Suprapubic skin (tissue), 4 donors: ENCODE measurements around the gene CSAG1. TPM values are rescaled to one million over a fixed set of nuclear protein-coding genes. Genes with fewer than 3 reads are reported as not detected.
A peak's percentile ranks its signal among the peaks of the same experiment; 100 is the strongest.
"Not testable (repeated sequence)": the region's sequence is repeated elsewhere in the genome, so short reads cannot be mapped to it uniquely, and the experiment has no call there.

Source experiments
- DNase-seq, 2 donors: peaks; one replicate each; pipeline ENCODE4 v3.0.0-alpha.2; 2019; ENCODE audit warnings: low spot score in 2 of 2
- H3K27ac ChIP-seq: fragments of 200-600 bp; sonication (generic); one replicate; pipeline ENCODE4 v1.5.1; 2019
- H3K27me3 ChIP-seq: fragments of 200-600 bp; sonication (generic); one replicate; pipeline ENCODE4 v1.5.1; 2019
- H3K36me3 ChIP-seq: fragments of 200-600 bp; sonication (generic); one replicate; pipeline ENCODE4 v1.5.1; 2019
- H3K4me1 ChIP-seq: fragments of 200-600 bp; sonication (generic); one replicate; pipeline ENCODE4 v1.5.1; 2019
- H3K4me3 ChIP-seq: fragments of 200-600 bp; sonication (generic); one replicate; pipeline ENCODE4 v1.5.1; 2019; ENCODE audit warnings: mild to moderate bottlenecking
- H3K9me3 ChIP-seq: fragments of 200-600 bp; sonication (generic); one replicate; pipeline ENCODE4 v1.5.1; 2019
- CTCF ChIP-seq, 2 donors: fragments of 200-600 bp in 1 of 2; fragments of 450-650 bp in 1 of 2; sonication (generic) in 1 of 2; IDR thresholded peaks; one replicate each; pipeline ENCODE4 v1.5.1; 2016 to 2019; ENCODE audit warnings: antibody characterized with exemption in 2 of 2, mild to moderate bottlenecking in 1 of 2, moderate library complexity in 1 of 2
- EP300 ChIP-seq: sonication (generic); formaldehyde crosslinking; IDR thresholded peaks from one replicate; pipeline ENCODE4 v1.6.1; 2017; ENCODE audit warnings: antibody characterized with exemption
- POLR2A ChIP-seq, 2 donors: fragments of 450-650 bp; IDR thresholded peaks; one replicate each; pipeline ENCODE4 v1.6.1; 2017; ENCODE audit warnings: antibody characterized with exemption in 2 of 2, mild to moderate bottlenecking in 2 of 2, moderate library complexity in 2 of 2
- POLR2AphosphoS5 ChIP-seq, 3 donors: sonication (generic); formaldehyde crosslinking; IDR thresholded peaks; one replicate each; pipeline ENCODE4 v1.6.1; 2017; ENCODE audit warnings: antibody characterized with exemption in 3 of 3
- WGBS: methylation state at CpG from one replicate; pipeline ENCODE4 v1.1.5; 2018; 5-methylcytosine and 5-hydroxymethylcytosine counted together
- total RNA-seq, 4 donors: library from RNA; depleted of rRNA; stranded (reverse); fragments of >200 nt; gene quantifications; one replicate each; pipeline ENCODE4 v1.1.0, GENCODE V29; 2016

Gene CSAG1
- total RNA-seq, 4 donors from 2014 or later: not detected

GRCh38 chrX:152738560-152738959, 5.0 kb upstream of the CSAG1 start:
- Histone ChIP-seq H3K4me3 (no peak overlapping the region), H3K27me3 (no peaks in the 10 kb centered on the region), H3K4me1 (no peaks in the 10 kb centered on the region), H3K9me3 (no peaks in the 10 kb centered on the region), H3K36me3 (no peaks in the 10 kb centered on the region), H3K27ac (no peak overlapping the region)
- no peak for DNase-seq
- TF ChIP-seq CTCF (IDR thresholded peaks at IDR 0.05) (no peak), EP300 (no peak), POLR2A (IDR thresholded peaks at IDR 0.05) (no peak)
- WGBS: 84% methylated on average over 5 of the region's 5 CpGs

- not testable (repeated sequence) for DNase-seq, H3K27ac ChIP-seq
- WGBS: 79% methylated on average over 9 of the region's 12 CpGs
Measured at GRCh38 chrX:152736528-152736927, 3.0 kb upstream of the CSAG1 start.

GRCh38 chrX:152735860-152736511, 2.5 kb upstream of the CSAG1 start:
- DNase-seq: peak in 1 of 2 donors; percentile 31
- no peaks in the 10 kb centered on the region for H3K27me3 ChIP-seq
- TF ChIP-seq POLR2AphosphoS5 (IDR thresholded peaks at IDR 0.05) (no peak), POLR2A (IDR thresholded peaks at IDR 0.05) (no peak), EP300 (no peak), CTCF (IDR thresholded peaks at IDR 0.05) (no peak)
- H3K4me1 ChIP-seq: no peaks in the 10 kb centered on the region
- no peak overlapping the region for H3K4me3 ChIP-seq
- no peak overlapping the region for H3K27ac ChIP-seq
- H3K36me3 ChIP-seq: no peaks in the 10 kb centered on the region
- 84% methylated on average over 6 of the region's 12 CpGs for WGBS
- H3K9me3 ChIP-seq: no peaks in the 10 kb centered on the region

More at GRCh38 chrX:152736528-152736927, 3.0 kb upstream of the CSAG1 start:
- H3K9me3 ChIP-seq, H3K4me3 ChIP-seq, H3K36me3 ChIP-seq, H3K4me1 ChIP-seq, H3K27me3 ChIP-seq: not testable (repeated sequence)

- Histone ChIP-seq H3K27ac (no peak overlapping the region), H3K4me1 (no peaks in the 10 kb centered on the region), H3K36me3 (no peaks in the 10 kb centered on the region), H3K27me3 (no peaks in the 10 kb centered on the region), H3K9me3 (no peaks in the 10 kb centered on the region), H3K4me3 (no peak overlapping the region)
- no CpG with 5 or more reads among the region's 2 CpGs for WGBS
- peak in 1 of 2 donors; percentile 32 for DNase-seq
- TF ChIP-seq POLR2AphosphoS5 (IDR thresholded peaks at IDR 0.05) (no peak), CTCF (IDR thresholded peaks at IDR 0.05) (no peak), EP300 (no peak), POLR2A (IDR thresholded peaks at IDR 0.05) (no peak)
Measured at GRCh38 chrX:152735101-152735500, 1.6 kb upstream of the CSAG1 start.

- peak in 1 of 2 donors; percentile 32 for DNase-seq
- not testable (repeated sequence) for H3K36me3 ChIP-seq, H3K27ac ChIP-seq, H3K4me3 ChIP-seq, H3K4me1 ChIP-seq, H3K9me3 ChIP-seq, H3K27me3 ChIP-seq
- WGBS: 92% methylated on average over 9 of the region's 22 CpGs
Measured at GRCh38 chrX:152734143-152734858, 780 bp upstream of the CSAG1 start.

- no peaks in the 10 kb centered on the region for H3K4me1 ChIP-seq
- no peak for TF ChIP-seq POLR2A (IDR thresholded peaks at IDR 0.05)
- no peak for TF ChIP-seq POLR2AphosphoS5 (IDR thresholded peaks at IDR 0.05)
- TF ChIP-seq EP300: no peak
- no peak for TF ChIP-seq CTCF (IDR thresholded peaks at IDR 0.05)
- 49% methylated on average over 6 of the region's 7 CpGs for WGBS
- H3K4me3 ChIP-seq: no peak overlapping the region
- no peak for DNase-seq
- H3K27me3 ChIP-seq: no peaks in the 10 kb centered on the region
- H3K9me3 ChIP-seq: no peaks in the 10 kb centered on the region
- no peak overlapping the region for H3K27ac ChIP-seq
- no peaks in the 10 kb centered on the region for H3K36me3 ChIP-seq
Measured at GRCh38 chrX:152725409-152725808, 8.1 kb downstream of the CSAG1 start.

- not testable (repeated sequence) for H3K9me3 ChIP-seq, DNase-seq, H3K36me3 ChIP-seq, H3K4me3 ChIP-seq, H3K27ac ChIP-seq, H3K4me1 ChIP-seq, H3K27me3 ChIP-seq
- WGBS: no CpG with 5 or more reads among the region's 35 CpGs
Measured at GRCh38 chrX:152713815-152714787, 19.4 kb downstream of the CSAG1 start, which contains the start of gene MAGEA2B. Gene MAGEA2B, plus strand, starts transcription at chrX:152714628. Its CDS starts 2,479 bp downstream, at chrX:152717107.

- H3K27me3 ChIP-seq, H3K9me3 ChIP-seq, H3K36me3 ChIP-seq, H3K27ac ChIP-seq, DNase-seq, H3K4me1 ChIP-seq, H3K4me3 ChIP-seq: not testable (repeated sequence)
- WGBS: no CpG with 5 or more reads among the region's 5 CpGs
Measured at GRCh38 chrX:152713195-152713594, 20.3 kb downstream of the CSAG1 start.
